ENCODE measurements around the gene IGFBP3.

DNA sequence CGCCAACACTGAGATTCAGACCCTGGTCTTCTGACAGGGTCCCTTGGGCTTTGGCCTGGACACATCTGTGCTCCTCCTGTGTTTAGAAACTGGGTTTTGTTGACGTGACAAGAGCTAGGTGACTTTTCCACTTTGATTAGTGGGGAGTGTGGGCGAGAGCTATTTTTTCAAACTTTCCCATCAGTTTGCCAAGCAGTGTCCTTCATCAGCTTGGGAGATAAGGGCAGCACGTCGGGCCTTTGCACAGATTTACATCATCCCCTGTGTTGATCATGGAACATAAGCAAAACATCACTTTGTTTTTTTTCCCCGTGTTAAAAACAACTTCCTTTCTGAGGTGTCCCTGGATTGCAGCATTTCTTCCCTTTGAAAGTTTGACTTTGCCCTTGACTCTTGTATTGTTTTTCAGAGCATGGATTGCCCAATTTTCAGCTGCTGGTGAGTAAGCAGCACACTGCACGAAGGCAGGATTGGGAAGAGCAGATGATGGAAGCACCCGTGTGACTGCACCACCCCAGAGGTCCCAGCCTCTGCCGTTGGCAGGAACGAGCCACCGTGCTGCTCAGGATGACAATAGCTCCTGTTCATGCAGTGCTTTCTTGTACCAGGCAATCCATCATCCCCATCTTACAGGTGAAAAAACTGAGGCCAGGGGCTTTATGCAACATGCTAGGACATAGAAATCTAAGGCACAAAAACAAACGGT, 39.2 kb downstream of the IGFBP3 start:
- TF ChIP-seq POLR2A (IDR thresholded peaks at IDR 0.05): no peak
- no peak for TF ChIP-seq CTCF (IDR thresholded peaks at IDR 0.05)
- TF ChIP-seq EP300 (IDR thresholded peaks at IDR 0.05): no peak

All from gastroesophageal sphincter (tissue), 3 donors.